MM.1S (cell line): ENCODE data around the gene RPE65.

Source experiments
- CTCF ChIP-seq: fragments of 300-600 bp; sonication (generic); IDR thresholded peaks from 2 replicates; pipeline ENCODE4 v1.5.1; 2016; ENCODE audit warnings: antibody characterized with exemption, low read length, mixed read lengths
- EZH2 ChIP-seq: fragments of 300-600 bp; sonication (generic); optimal IDR thresholded peaks from 2 replicates; pipeline ENCODE3; 2017; ENCODE audit warnings: low read depth, mild to moderate bottlenecking, antibody characterized with exemption, low read length, mixed read lengths

GRCh38 chr1:68426594-68426993 is 23.2 kb downstream of the RPE65 start:
- TF ChIP-seq CTCF (no peak), EZH2 (no peak)
